A549 (cell line): ENCODE measurements around the gene SPCS3.

ENCODE experiments used
- CEBPB ChIP-seq, 2 experiments: fragments of >200 bp in 1 of 2; sonication (Bioruptor Twin) in 1 of 2; formaldehyde crosslinking in 1 of 2; IDR thresholded peaks; 2 replicates each; pipeline ENCODE4 v1.6.1; 2012 to 2016
- NFE2L2 ChIP-seq: fragments of 150-350 bp; conservative IDR thresholded peaks from 2 replicates; pipeline ENCODE4 v1.6.1; 2014; ENCODE audit warnings: low read length
- POLR2A ChIP-seq: IDR thresholded peaks from 2 replicates; pipeline ENCODE4 v1.6.1; 2012; ENCODE audit warnings: mild to moderate bottlenecking, low read length
- ZNF302 ChIP-seq: fragments of 250-450 bp; sonication (Bioruptor Pico); IDR thresholded peaks from 2 replicates; pipeline ENCODE4 v1.9.0; 2021; ENCODE audit warnings: inconsistent platforms, mild to moderate bottlenecking, moderate library complexity
- TF ChIP-seq, protein P1 (sequence below): fragments of >200 bp; sonication (Bioruptor Twin); formaldehyde crosslinking; IDR thresholded peaks from 3 replicates; pipeline ENCODE4 v1.5.1; 2016

DNA sequence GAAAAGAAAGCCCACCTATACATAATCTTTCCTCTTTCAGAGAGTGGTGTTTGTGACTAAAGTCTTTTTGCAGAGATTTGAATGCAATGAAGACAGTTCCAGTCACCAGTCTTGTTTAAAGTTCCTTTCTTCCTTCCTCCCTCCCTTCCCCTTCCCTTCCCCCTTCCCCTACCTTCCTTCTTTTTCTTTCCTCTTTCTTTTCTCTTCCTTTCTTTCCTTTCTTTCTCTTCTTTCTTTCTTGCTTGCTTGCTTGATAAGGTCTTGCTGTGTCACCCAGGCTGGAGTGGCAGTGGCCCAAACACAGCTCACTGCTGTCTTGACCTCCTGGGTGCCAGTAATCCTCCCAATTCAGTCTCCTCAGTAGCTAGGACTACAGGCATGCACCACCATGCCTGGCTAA lies 31.7 kb upstream of the SPCS3 start:
- TF ChIP-seq CEBPB (IDR thresholded peaks at IDR 0.05), result no peak
- no peak for TF ChIP-seq POLR2A
- TF ChIP-seq, protein P1, sequence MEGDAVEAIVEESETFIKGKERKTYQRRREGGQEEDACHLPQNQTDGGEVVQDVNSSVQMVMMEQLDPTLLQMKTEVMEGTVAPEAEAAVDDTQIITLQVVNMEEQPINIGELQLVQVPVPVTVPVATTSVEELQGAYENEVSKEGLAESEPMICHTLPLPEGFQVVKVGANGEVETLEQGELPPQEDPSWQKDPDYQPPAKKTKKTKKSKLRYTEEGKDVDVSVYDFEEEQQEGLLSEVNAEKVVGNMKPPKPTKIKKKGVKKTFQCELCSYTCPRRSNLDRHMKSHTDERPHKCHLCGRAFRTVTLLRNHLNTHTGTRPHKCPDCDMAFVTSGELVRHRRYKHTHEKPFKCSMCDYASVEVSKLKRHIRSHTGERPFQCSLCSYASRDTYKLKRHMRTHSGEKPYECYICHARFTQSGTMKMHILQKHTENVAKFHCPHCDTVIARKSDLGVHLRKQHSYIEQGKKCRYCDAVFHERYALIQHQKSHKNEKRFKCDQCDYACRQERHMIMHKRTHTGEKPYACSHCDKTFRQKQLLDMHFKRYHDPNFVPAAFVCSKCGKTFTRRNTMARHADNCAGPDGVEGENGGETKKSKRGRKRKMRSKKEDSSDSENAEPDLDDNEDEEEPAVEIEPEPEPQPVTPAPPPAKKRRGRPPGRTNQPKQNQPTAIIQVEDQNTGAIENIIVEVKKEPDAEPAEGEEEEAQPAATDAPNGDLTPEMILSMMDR, result no peak
- no peak for TF ChIP-seq ZNF302 (CRISPR knock-in tag)
- no peak for TF ChIP-seq NFE2L2
